Erythroblast (primary cell): ENCODE data around the gene CYTH2.

ENCODE experiments used
- GATA1 ChIP-seq: IDR thresholded peaks from 2 replicates; pipeline ENCODE4 v1.6.1; 2011; ENCODE audit warnings: low read depth, mild to moderate bottlenecking, control low read depth, low read length, moderate library complexity
- POLR2A ChIP-seq: IDR thresholded peaks from 2 replicates; pipeline ENCODE4 v1.6.1; 2011; ENCODE audit warnings: mild to moderate bottlenecking, low read length

- no peak for TF ChIP-seq POLR2A
- TF ChIP-seq GATA1, result no peak
These were observed 24.0 kb downstream of the CYTH2 start for GRCh38 chr19:48492925-48493717.
